IMR-90 (cell line): ENCODE measurements around the gene CHM. TPM values are rescaled to one million over a fixed set of nuclear protein-coding genes. Genes with fewer than 3 reads are reported as not detected.

Experiments
- ATAC-seq: fragments of 200-7000 bp; cut with Tn5 transposase; 2 replicates; pipeline ENCODE4 v1.9.1; 2020; ENCODE audit warnings: low read depth, mild to moderate bottlenecking, moderate library complexity
- BruUV-seq: library from RNA; stranded (reverse); fragments of 400-500 nt; replicated peaks from 2 replicates; lab custom pipeline; 2021; lab: Mats Ljungman, UMichigan
- CTCF ChIA-PET: fragments of 300-600 bp; formaldehyde crosslinking; extraction: SDS; loops from one replicate; lab custom pipeline; 2021; ENCODE audit warnings: antibody characterized with exemption; lab: Yijun Ruan, JAX
- POLR2A ChIA-PET: fragments of 300-600 bp; sonication (Branson Sonifier 250); formaldehyde crosslinking; loops from one replicate; lab custom pipeline; 2022; ENCODE audit warnings: antibody characterized with exemption; ENCODE audit not compliant: unreplicated experiment; lab: Charles Lee
- DNase-seq: peaks from one replicate; pipeline ENCODE4 v3.0.0; 2013
- H2AFZ ChIP-seq: replicated peaks from 2 replicates; pipeline ENCODE3; 2013; ENCODE audit warnings: low read length, mild to moderate bottlenecking; ENCODE audit not compliant: poor library complexity
- H2AK5ac ChIP-seq: 2 replicates; pipeline ENCODE4 v1.6.1; 2013; ENCODE audit warnings: low read depth, low read length, inconsistent platforms
- H2AK9ac ChIP-seq: replicated peaks from 2 replicates; pipeline ENCODE3; 2013; ENCODE audit warnings: mild to moderate bottlenecking, low read depth, low read length, moderate library complexity; ENCODE audit not compliant: poor library complexity
- H2BK120ac ChIP-seq: 2 replicates; pipeline ENCODE4 v1.6.1; 2013; ENCODE audit warnings: low read depth, low read length, inconsistent platforms
- H2BK15ac ChIP-seq: 3 replicates; pipeline ENCODE4 v1.6.1; 2013; ENCODE audit warnings: low read depth, low read length, inconsistent platforms
- H2BK20ac ChIP-seq: 2 replicates; pipeline ENCODE4 v1.6.1; 2013; ENCODE audit warnings: low read depth, mild to moderate bottlenecking, inconsistent platforms, low read length, moderate library complexity
- H2BK5ac ChIP-seq: 2 replicates; pipeline ENCODE4 v1.6.1; 2013; ENCODE audit warnings: mild to moderate bottlenecking, low read depth, low read length, inconsistent platforms; ENCODE audit not compliant: poor library complexity, severe bottlenecking
- H3K14ac ChIP-seq: replicated peaks from 2 replicates; pipeline ENCODE4 v1.6.1; 2013; ENCODE audit warnings: low read depth, low read length, inconsistent platforms
- H3K18ac ChIP-seq: 2 replicates; pipeline ENCODE4 v1.6.1; 2013; ENCODE audit warnings: low read depth, low read length, control low read depth
- H3K23ac ChIP-seq: 2 replicates; pipeline ENCODE4 v1.6.1; 2013; ENCODE audit warnings: low read depth, low read length, inconsistent platforms
- H3K27ac ChIP-seq: 2 replicates; pipeline ENCODE4 v1.5.1; 2013; ENCODE audit warnings: mild to moderate bottlenecking, control low read depth, low read length; ENCODE audit not compliant: insufficient read depth
- H3K27me3 ChIP-seq: 2 replicates; pipeline ENCODE4 v1.6.1; 2013; ENCODE audit warnings: low read length; ENCODE audit not compliant: control insufficient read depth, insufficient read depth
- H3K36me3 ChIP-seq: 2 replicates; pipeline ENCODE4 v1.6.1; 2013; ENCODE audit warnings: low read length, mixed read lengths; ENCODE audit not compliant: control insufficient read depth, insufficient read depth
- H3K4ac ChIP-seq: 2 replicates; pipeline ENCODE4 v1.6.1; 2013; ENCODE audit warnings: low read depth, low read length, inconsistent platforms
- H3K4me1 ChIP-seq: 2 replicates; pipeline ENCODE4 v1.6.1; 2013; ENCODE audit warnings: low read length, mixed read lengths; ENCODE audit not compliant: control insufficient read depth, insufficient read depth
- H3K4me2 ChIP-seq: 2 replicates; pipeline ENCODE4 v1.6.1; 2013; ENCODE audit warnings: low read depth, mild to moderate bottlenecking, control low read depth, low read length, moderate library complexity
- H3K4me3 ChIP-seq: 2 replicates; pipeline ENCODE4 v1.5.1; 2013; ENCODE audit warnings: low read depth, mild to moderate bottlenecking, control low read depth, low read length, moderate library complexity; ENCODE audit not compliant: insufficient read depth
- H3K56ac ChIP-seq: 2 replicates; pipeline ENCODE4 v1.6.1; 2013; ENCODE audit warnings: low read length, inconsistent platforms; ENCODE audit not compliant: insufficient read depth; ENCODE audit errors: extremely low read depth
- H3K79me1 ChIP-seq, 2 experiments: 2 replicates each; pipeline ENCODE4 v1.6.1; 2013; ENCODE audit warnings: low read length in 2 of 2, inconsistent platforms in 1 of 2, low read depth in 1 of 2
- H3K9ac ChIP-seq: 2 replicates; pipeline ENCODE4 v1.6.1; 2013; ENCODE audit warnings: low read depth, low read length, control low read depth
- H3K9me1 ChIP-seq: 2 replicates; pipeline ENCODE4 v1.6.1; 2013; ENCODE audit warnings: low read length, inconsistent platforms; ENCODE audit not compliant: insufficient read depth
- H3K9me3 ChIP-seq: 2 replicates; pipeline ENCODE4 v1.6.1; 2013; ENCODE audit warnings: low read length; ENCODE audit not compliant: control insufficient read depth, insufficient read depth
- H4K20me1 ChIP-seq: 2 replicates; pipeline ENCODE4 v1.6.1; 2013; ENCODE audit warnings: low read length, inconsistent platforms; ENCODE audit not compliant: insufficient read depth
- H4K5ac ChIP-seq: 2 replicates; pipeline ENCODE4 v1.6.1; 2013; ENCODE audit warnings: mild to moderate bottlenecking, low read depth, low read length, control low read depth
- H4K8ac ChIP-seq, 2 experiments: 2 replicates each; pipeline ENCODE4 v1.6.1; 2013; ENCODE audit warnings: low read depth in 2 of 2, low read length in 2 of 2, control low read depth in 1 of 2, inconsistent platforms in 1 of 2
- H4K91ac ChIP-seq: 2 replicates; pipeline ENCODE4 v1.6.1; 2013; ENCODE audit warnings: low read depth, low read length, inconsistent platforms; ENCODE audit not compliant: insufficient read depth
- CEBPB ChIP-seq: IDR thresholded peaks from 2 replicates; pipeline ENCODE4 v1.6.1; 2012; ENCODE audit warnings: low read depth, low read length, improper control_type of control experiment
- POLR2A ChIP-seq: IDR thresholded peaks from 2 replicates; pipeline ENCODE4 v1.6.1; 2012; ENCODE audit warnings: mild to moderate bottlenecking, low read depth, low read length
- RFX5 ChIP-seq: IDR thresholded peaks from 2 replicates; pipeline ENCODE4 v1.8.0; 2012; ENCODE audit warnings: low read depth, mild to moderate bottlenecking, low read length, moderate library complexity
- WGBS, 2 experiments: methylation state at CpG; one replicate each; pipeline versions ENCODE4 v1.1.5 to v1.1.7; 2013; ENCODE audit warnings: missing lambda C conversion rate in 2 of 2; ENCODE audit not compliant: insufficient read length in 1 of 2; ENCODE audit errors: extremely low coverage in 2 of 2; 5-methylcytosine and 5-hydroxymethylcytosine counted together
- dilution Hi-C: fragments of 300-500 bp; cut with HindIII; formaldehyde crosslinking; loops from one replicate; pipeline ENCODE4 v1.14.3; 2018; ENCODE audit warnings: low sequenced_read_pairs; ENCODE audit not compliant: unreplicated experiment
- in situ Hi-C: fragments of 300-500 bp; cut with MboI; formaldehyde crosslinking; loops from 3 replicates; pipeline ENCODE4 v1.14.3; 2019; ENCODE audit warnings: low sequenced_read_pairs, inconsistent platforms, mixed read lengths
- intact Hi-C: fragments of 100-400 bp; cut with micrococcal nuclease; formaldehyde crosslinking; loops from 2 replicates; pipeline ENCODE4 v1.10.0; 2022
- polyA plus RNA-seq, 3 experiments: library from polyadenylated mRNA; depleted of rRNA; stranded (reverse); fragments of >200 nt; gene quantifications; 2 replicates each; pipeline ENCODE4 v1.2.3, GENCODE V29; 2012; ENCODE audit warnings: low replicate concordance in 1 of 3
- total RNA-seq: library from RNA; depleted of rRNA; stranded (reverse); fragments of >200 nt; gene quantifications from 2 replicates; pipeline ENCODE4 v1.2.3, GENCODE V29; 2012

The CHM gene
- total and polyA plus RNA-seq, 2 of the 4 experiments (the other 2 are of a cell fraction): 11.9 to 21.7 TPM

DNA sequence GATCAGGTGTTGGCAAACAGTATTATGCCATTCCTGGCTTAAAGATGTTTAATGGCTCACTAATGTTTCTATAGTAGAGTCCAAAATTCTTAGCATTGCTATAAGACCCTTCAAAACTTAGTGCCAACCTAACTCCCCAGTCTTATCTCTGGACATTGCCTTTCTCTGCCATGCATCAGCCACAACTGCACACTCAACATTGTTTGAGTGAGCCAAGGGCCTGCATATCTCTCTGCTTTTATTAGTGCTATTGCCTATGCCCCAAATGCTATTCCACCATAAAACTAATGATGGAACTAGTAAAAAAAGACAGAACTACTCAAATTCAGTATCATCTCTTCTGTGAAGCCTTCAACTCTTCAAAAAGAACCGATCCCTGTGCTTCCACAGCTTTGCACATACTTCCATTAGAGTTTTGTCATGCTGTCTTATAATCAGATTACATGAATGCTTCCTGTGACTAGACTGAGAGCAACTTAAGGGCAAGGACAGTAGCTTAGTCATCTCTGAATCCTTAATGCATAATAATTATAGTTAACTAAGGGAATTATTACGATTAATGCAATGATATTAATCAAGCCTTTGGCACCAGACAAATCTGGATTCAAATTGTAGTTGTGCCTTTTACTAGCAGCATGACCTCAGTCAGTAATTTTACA, 53.7 kb downstream of the CHM start:
- peak; percentile 27 for DNase-seq
- POLR2A ChIA-PET: no interaction called here
- H3K9ac ChIP-seq: no peak overlapping the region
- no peaks in the 10 kb centered on the region for H3K9me3 ChIP-seq
- no peak overlapping the region for H3K27ac ChIP-seq
- no peaks in the 10 kb centered on the region for H3K27me3 ChIP-seq
- H3K9me1 ChIP-seq: no peaks in the 10 kb centered on the region
- no peak overlapping the region for H3K4ac ChIP-seq
- TF ChIP-seq RFX5 (no peak), POLR2A (no peak), CEBPB (no peak)
- no peak overlapping the region for H2AK5ac ChIP-seq
- no peak overlapping the region for H4K91ac ChIP-seq
- dilution Hi-C loops (no loop called here), intact Hi-C loops (no loop called here), in situ Hi-C loops (no loop called here)
- peaks cover 6% of the 10 kb centered on the region; the same call in 1 of the 2 replicates for H3K4me1 ChIP-seq
- no peak overlapping the region for H2BK120ac ChIP-seq
- no CpG with 5 or more reads among the region's 2 CpGs for WGBS, 2 experiments
- no peak overlapping the region for H2BK15ac ChIP-seq
- H3K79me1 ChIP-seq: peaks cover 9 to 29% of the 10 kb centered on the region in 2 experiments; a peak in 3 of 4 replicates
- H4K20me1 ChIP-seq: peaks cover 5% of the 10 kb centered on the region; the same call in 1 of the 2 replicates
- no peaks in the 10 kb centered on the region for H3K36me3 ChIP-seq
- H3K23ac ChIP-seq: no peak overlapping the region
- H3K4me3 ChIP-seq: no peak overlapping the region
- H2AK9ac ChIP-seq: no peak overlapping the region
- BruUV-seq: no TSS peak
- no peak overlapping the region for H3K4me2 ChIP-seq
- no peak overlapping the region for H4K8ac ChIP-seq
- no peak overlapping the region for H3K18ac ChIP-seq
- no peak overlapping the region for H2BK20ac ChIP-seq
- peak; percentile 48; the same call in 1 of the 2 replicates for ATAC-seq
- H3K56ac ChIP-seq: no peak overlapping the region
- H4K5ac ChIP-seq: no peak overlapping the region
- H3K14ac ChIP-seq: no peak overlapping the region
- H2AFZ ChIP-seq: no peak overlapping the region
- CTCF ChIA-PET: no interaction called here
- H2BK5ac ChIP-seq: no peak overlapping the region
